A549 (cell line): ENCODE data around the gene PPP2R2C.

Experiments
- BHLHE40 ChIP-seq: IDR thresholded peaks from 2 replicates; pipeline ENCODE4 v1.6.1; 2012; ENCODE audit warnings: low read depth, low read length, inconsistent platforms
- CHD4 ChIP-seq: fragments of 200-600 bp; sonication (generic); IDR thresholded peaks from 2 replicates; pipeline ENCODE4 v1.6.1; 2016; ENCODE audit warnings: antibody characterized with exemption, mild to moderate bottlenecking, borderline replicate concordance
- CTCF ChIP-seq: fragments of >200 bp; sonication (Bioruptor Twin); formaldehyde crosslinking; IDR thresholded peaks from 3 replicates; pipeline ENCODE4 v1.5.1; 2016
- EP300 ChIP-seq, 2 experiments: fragments of >200 bp; sonication (Bioruptor Twin); formaldehyde crosslinking; IDR thresholded peaks; 2 replicates in 1 of 2; 3 replicates in 1 of 2; pipeline ENCODE4 v1.6.1; 2016 to 2017
- GATA3 ChIP-seq: IDR thresholded peaks from 2 replicates; pipeline ENCODE4 v1.6.1; 2012; ENCODE audit warnings: borderline replicate concordance
- HDAC2 ChIP-seq: fragments of 200-600 bp; sonication (generic); IDR thresholded peaks from 2 replicates; pipeline ENCODE4 v1.6.1; 2016
- PHF8 ChIP-seq: fragments of 200-600 bp; sonication (generic); IDR thresholded peaks from 2 replicates; pipeline ENCODE4 v1.6.1; 2016; ENCODE audit warnings: low read depth, mild to moderate bottlenecking, antibody characterized with exemption, moderate library complexity, borderline replicate concordance
- RFX5 ChIP-seq: fragments of 450-650 bp; IDR thresholded peaks from 2 replicates; pipeline ENCODE4 v1.7.1; 2014; ENCODE audit warnings: antibody characterized with exemption, mild to moderate bottlenecking, moderate library complexity
- USF2 ChIP-seq: fragments of 450-650 bp; IDR thresholded peaks from 2 replicates; pipeline ENCODE4 v1.6.1; 2014; ENCODE audit warnings: antibody characterized with exemption

- TF ChIP-seq CTCF: no peak
- TF ChIP-seq CHD4: no peak
- no peak for TF ChIP-seq USF2
- TF ChIP-seq BHLHE40: no peak
- no peak for TF ChIP-seq EP300 (IDR thresholded peaks at IDR 0.05)
- TF ChIP-seq HDAC2: no peak
- no peak for TF ChIP-seq PHF8
- no peak for TF ChIP-seq GATA3
- TF ChIP-seq RFX5: no peak
Measured at GRCh38 chr4:6368096-6368495, 104.3 kb downstream of the PPP2R2C start.
